Prostate gland (tissue), 2 donors: ENCODE measurements around the gene SCAMP2.
A peak's percentile ranks its signal among the peaks of the same experiment; 100 is the strongest.

ENCODE experiments used
- CTCF ChIP-seq, 4 experiments: fragments of 200-600 bp in 2 of 4; fragments of 450-650 bp in 2 of 4; sonication (generic) in 2 of 4; IDR thresholded peaks; 1 replicate in 3 of 4; 2 replicates in 1 of 4; pipeline ENCODE4 v1.5.1; 2016 to 2019; ENCODE audit warnings: antibody characterized with exemption in 4 of 4, mild to moderate bottlenecking in 2 of 4, moderate library complexity in 2 of 4
- POLR2AphosphoS5 ChIP-seq: sonication (generic); formaldehyde crosslinking; IDR thresholded peaks from one replicate; pipeline ENCODE4 v1.6.1; 2017; ENCODE audit warnings: antibody characterized with exemption

GRCh38 chr15:74913041-74913440, 39.9 kb upstream of the SCAMP2 start:
- TF ChIP-seq CTCF (IDR thresholded peaks at IDR 0.05), result no peak
- TF ChIP-seq POLR2AphosphoS5, result peak; percentile 14
